UCSD-AML1 (cell line): ENCODE measurements around the gene PIK3C3.
"Not testable (repeated sequence)": the region's sequence is repeated elsewhere in the genome, so short reads cannot be mapped to it uniquely, and the experiment has no call there.

Source experiments
- DNase-seq: peaks from one replicate; lab custom pipeline; 2025; ENCODE audit not compliant: unreplicated experiment; lab: John Stamatoyannopoulos, UW

The PIK3C3 gene

DNA sequence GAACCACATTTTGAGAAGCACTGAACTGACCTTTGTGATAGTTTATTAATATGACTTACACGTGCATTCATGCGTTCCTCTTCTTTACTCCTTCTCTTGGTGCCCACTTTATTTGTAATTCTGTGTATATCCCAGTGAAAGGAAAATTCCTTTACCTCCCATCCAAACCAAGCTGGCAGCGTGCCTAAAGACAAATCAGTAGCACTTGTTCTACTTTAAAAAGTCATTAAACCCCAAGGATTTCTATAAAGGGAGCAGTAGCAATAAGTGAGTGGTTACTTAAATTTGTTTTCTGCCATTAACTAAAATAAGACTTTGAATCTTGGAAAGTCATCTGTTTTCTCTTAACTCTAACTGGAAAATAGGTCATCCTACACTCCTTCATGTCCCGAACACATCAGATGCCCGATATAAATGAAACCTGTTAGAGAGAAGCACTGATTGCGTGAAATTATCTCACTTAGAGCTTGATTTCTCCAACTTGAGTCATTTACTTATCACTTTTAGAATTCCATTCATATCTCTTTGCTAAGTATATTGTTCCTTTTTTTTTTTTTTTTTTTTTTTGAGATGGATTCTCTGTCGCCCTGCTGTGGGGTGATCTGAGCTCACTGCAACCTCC lies 10.7 kb downstream of the PIK3C3 start:
- DNase-seq, result no peak

DNA sequence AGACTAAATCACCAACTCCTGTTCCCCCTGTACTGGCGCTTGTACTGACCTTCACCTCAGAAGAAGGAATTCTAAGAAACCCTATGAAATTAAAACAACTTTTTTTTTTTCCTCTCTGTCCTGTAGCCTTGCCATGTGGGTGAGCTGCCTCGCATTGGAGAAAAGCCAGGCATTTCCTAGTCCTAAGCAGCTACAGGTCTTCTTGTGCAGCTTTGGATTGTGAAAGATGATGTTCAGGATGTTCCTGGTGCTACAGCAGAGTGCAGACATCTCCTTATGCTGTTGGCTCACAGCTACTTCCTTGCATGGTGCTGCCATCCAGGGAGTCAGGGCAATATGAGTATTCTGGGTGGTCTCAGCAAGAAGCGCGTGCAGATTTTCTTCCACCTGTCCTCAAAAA lies 11.9 kb downstream of the PIK3C3 start:
- no peak for DNase-seq

GRCh38 chr18:41967680-41968079 lies 12.6 kb downstream of the PIK3C3 start:
- DNase-seq, result peak; percentile 4

GRCh38 chr18:41969881-41970280 lies 14.8 kb downstream of the PIK3C3 start:
- no peak for DNase-seq

GRCh38 chr18:41972067-41972925 lies 17.3 kb downstream of the PIK3C3 start:
- no peak for DNase-seq

DNA sequence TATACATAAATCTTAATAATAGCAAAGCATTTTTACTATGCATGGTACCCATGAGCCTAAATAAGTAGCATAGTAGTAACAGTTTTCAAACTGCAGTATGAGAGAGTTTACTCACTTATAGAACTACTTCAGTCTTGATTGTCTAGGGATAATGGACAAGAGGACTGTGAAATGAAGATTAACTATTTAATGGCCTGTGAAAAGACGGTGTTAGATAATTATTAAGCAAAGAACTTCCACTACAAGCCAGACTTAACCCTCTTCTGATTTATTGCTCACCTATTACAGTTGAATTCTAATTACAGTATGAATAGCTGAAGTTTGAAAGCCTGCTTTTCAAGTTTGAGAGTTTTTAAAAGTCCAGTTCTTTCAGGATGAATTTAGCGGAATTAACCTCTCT lies 18.9 kb downstream of the PIK3C3 start:
- no peak for DNase-seq

GRCh38 chr18:41974796-41975201 lies 19.8 kb downstream of the PIK3C3 start:
- DNase-seq, result no peak

DNA sequence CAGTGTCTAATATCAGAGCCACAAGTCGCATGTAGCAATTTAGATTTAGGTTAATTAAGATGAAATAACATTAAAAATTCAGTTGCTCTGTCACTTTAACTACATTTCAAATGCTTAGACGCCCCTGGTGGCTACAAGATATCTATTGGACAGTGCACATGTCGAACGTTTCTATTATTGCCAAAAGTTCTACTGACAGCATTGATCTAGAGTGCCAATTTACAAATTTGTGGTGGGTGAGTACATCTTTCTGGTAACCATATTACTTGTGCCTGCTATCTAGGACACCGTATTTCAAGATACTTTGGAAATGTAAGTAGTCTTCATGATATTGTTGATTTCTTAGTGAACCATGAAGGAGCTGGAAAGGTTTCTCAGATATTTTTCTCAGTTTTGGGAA lies 20.2 kb downstream of the PIK3C3 start:
- DNase-seq, result no peak

- no peak for DNase-seq
Observed at GRCh38 chr18:41977233-41977632, 22.2 kb downstream of the PIK3C3 start.

GRCh38 chr18:41982942-41983660 lies 28.1 kb downstream of the PIK3C3 start:
- DNase-seq, result no peak

- no peak for DNase-seq
Observed at GRCh38 chr18:41985914-41986313, 30.9 kb downstream of the PIK3C3 start.

DNA sequence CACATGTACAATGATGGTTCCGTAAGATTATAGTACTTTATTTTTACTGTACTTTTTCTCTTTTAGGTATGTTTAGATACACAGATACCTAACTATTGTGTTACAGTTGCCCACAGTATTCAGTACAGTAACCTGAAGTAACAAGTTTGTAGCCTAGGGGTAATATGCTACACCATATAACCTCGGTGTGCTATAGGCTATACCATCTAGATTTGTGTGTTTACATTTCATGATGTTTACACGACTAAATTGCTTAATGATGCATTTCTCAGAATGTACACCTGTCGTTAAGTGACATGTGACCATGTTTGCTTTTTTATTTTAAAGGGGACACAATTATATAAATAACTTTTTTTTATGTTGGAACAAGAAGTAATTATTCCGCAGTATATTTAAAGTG lies 34.5 kb downstream of the PIK3C3 start:
- DNase-seq, result no peak

- DNase-seq, result no peak
Observed at GRCh38 chr18:41992066-41992465, 37.0 kb downstream of the PIK3C3 start.

GRCh38 chr18:41992703-41993102 lies 37.7 kb downstream of the PIK3C3 start:
- DNase-seq, result no peak

DNA sequence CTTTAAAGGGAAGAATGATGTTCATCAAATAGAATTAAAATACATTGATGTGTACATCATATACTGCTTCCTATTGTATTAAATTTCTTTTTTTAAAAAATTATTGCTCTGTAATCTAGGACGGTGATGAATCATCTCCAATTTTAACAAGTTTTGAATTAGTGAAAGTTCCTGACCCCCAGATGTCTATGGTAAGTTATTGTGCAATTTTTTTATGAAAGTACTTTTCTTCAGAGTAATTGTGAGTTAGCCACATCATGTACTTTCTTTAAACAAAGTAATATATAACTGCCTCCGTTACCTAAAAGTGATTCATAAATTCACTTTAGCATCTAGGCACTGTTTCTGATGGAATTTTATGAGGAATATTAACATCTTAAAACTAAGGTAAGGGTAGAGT lies 38.1 kb downstream of the PIK3C3 start:
- DNase-seq, result no peak

GRCh38 chr18:41996020-41996419 lies 41.0 kb downstream of the PIK3C3 start:
- no peak for DNase-seq

- DNase-seq, result no peak
Observed at GRCh38 chr18:41999751-42000150, 44.7 kb downstream of the PIK3C3 start.

DNA sequence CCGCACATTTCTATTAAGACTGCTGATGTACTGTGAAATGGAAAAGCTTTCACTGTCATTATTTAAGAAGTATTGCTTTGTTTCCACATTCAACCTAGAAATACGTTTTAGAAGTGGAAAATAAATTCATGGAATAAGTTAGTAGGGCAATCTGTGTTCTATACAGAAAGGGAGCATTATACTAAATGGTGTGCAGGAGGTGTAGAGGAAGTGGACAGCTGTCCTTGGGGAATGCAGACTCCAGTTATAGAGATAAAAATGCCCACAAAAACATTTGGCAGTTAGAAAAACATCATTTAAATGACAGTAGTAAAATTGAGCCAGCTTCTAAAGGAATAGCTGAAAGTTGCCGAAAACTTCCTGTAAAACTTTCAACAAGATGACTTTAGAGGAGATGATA lies 46.8 kb downstream of the PIK3C3 start:
- no peak for DNase-seq

DNA sequence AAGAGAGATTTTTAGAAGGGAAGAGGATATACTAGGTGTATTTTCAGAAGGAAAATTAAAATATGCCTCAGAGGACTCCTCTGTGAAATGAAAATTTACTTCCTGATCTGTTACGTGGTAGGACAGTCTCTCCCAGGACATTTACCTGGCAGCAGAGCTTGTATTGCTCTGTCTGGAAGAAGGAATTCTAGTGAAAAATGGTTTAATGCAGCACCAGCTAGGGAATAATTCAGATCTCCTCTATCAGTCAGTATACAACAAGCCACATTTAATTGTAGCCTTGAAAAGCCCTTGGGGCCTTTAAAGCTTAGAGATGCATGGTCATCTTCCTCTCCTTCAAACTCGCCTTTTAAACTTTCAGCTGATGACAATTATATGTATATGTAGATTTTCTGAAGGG lies 49.6 kb downstream of the PIK3C3 start:
- no peak for DNase-seq

DNA sequence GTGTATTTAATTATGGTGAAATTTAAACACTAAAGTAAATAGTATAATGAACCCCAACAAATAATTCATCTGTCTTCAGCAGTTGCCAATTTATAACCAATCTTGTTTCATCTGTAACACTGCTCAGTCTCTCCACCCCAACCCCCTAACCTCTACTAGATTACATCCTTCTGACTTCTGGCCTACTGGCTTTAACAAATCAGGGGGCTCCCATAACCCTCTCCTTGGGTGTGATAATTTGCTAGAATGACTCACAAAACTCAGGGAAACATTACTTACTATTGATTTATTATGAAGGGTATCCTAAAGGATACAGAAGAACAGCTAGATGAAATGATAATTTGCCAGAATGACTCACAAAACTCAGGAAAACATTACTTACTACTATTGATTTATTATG lies 50.7 kb downstream of the PIK3C3 start:
- no peak for DNase-seq

GRCh38 chr18:42009457-42009856 lies 54.4 kb downstream of the PIK3C3 start:
- not testable (repeated sequence) for DNase-seq

- DNase-seq, result no peak
Observed at GRCh38 chr18:42011053-42011452, 56.0 kb downstream of the PIK3C3 start.
